ENCODE data around the gene CLDN4.
"Not testable (repeated sequence)": the region's sequence is repeated elsewhere in the genome, so short reads cannot be mapped to it uniquely, and the experiment has no call there.

CLDN4 gene

GRCh38 chr7:73844131-73844547, 13.3 kb downstream of the CLDN4 start:
- DNase-seq: no peak

GRCh38 chr7:73844848-73845460, 14.2 kb downstream of the CLDN4 start:
- DNase-seq: no peak

DNA sequence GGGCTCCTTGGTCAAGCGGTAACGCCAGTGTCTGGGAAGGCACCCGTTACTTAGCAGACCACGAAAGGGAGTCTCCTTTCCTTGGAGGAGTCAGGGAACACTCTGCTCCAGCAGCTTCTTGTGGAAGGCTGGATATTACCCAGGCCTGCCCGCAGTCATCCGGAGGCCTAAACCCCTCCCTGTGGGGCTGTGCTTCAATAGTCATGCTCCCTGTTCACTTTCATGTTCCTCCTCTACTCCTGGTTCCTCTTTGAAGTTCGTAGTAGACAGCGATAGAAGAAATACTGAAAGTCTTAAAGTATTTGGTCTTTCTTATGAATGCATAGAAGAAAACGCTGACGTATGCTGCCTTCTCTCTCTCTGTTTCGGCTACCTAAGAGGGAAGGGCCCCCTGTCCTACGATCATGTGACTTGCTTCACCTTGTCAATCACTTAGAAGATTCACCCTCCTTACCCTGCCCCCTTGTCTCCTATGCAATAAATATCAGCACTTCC, 15.0 kb downstream of the CLDN4 start:
- DNase-seq: not testable (repeated sequence)

DNA sequence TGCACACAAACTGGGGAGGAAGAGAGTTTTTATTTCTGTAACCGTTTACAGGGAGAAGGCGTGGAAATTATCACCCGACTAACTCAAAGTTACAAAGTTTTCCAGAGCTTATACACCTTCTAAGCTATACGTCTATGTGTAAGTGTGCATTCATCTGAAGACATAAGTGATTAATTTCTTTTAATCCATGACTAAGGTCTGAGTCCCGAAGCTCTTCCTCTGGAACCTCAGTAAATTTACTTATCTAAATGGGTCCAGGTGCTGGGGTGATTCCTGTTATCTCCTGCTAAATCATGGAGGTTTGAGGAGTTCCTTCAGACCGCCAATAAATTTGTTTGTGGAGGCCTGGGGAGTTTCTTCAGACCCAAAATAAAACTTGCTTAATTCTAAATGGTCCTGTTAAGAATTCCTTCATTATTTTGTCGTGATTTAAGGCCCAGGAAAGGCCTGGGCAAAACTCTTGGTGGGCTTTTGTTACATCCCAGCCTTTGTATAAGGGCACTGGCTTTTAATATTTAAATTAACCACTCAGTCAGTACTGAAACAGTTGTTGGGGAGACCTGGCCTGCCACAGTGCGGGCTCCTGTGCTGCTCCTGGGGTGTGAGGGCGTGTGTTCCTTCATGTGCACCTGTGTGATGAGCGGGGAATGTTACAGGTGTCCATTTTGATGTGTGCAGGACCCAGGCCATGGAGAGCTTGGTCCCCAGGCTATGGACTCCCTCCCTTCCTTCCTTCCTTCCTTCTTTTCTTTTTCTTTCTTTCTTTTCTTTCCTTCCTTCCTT, 17.3 kb downstream of the CLDN4 start:
- DNase-seq: no peak

DNA sequence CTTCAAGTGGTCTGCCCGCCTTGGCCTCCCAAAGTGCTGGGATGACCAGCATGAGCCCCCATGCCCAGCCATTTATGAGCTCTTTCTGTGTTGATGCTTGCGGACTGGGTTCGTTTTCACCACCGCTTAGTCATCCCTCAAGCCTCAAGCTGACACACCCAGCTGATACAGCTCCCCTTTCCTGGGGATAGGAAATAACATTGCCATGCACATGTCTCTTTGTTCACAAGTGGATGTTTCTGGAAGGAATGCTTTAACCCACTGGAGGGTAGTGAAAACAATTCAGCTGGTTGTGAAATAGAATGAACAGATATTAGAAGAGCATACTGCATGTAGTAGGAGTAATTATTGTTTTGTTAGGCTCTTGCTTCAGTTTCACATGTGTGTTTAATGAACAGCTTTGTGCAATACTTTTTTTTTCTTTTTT, 20.0 kb downstream of the CLDN4 start:
- DNase-seq: no peak

DNA sequence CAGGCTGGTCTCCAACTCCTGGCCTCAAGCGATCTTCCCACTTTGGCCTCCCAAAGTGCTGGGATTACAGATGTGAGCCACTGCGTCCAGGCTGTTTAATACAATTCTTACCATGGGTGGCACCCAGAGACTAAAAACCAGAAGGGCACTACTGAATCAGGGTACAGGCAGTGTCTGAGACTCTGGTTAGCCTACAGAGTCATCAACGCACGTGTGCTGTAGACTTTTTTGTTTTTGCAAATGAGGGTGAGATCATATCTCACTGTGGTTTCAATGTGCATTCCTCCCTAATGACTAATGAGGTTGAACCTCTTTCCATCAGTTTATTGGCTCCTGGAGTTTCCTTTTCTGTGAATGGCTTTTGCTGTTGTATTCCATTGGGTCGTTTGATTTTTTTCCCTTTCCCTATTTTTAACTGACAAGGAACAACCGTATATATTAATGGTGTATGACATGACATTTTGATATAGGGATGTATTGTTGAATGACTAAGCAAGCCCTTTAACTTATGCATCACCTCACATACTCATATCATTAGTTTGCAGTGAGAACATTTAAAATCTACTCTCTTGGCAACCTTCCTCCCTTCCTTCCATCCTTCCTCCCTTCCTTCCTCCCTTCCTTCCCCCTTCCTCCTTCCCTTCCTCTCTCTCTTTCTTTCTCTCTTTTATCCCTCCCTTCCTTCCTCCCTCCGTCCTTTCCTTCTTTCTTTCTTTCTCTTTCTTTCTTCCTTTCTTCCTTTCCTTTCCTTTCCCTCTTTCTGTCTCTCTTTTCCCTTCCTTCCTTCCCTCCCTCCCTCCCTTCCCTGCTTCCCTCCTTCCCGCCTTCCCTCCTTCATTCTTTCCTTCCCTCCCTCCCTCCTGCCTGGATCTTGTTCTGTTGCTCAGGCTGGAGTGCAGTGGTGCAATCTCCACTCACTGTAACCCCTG, 20.9 kb downstream of the CLDN4 start:
- DNase-seq: peak in 1 of 2 donors; percentile 29

GRCh38 chr7:73852500-73852899, 21.7 kb downstream of the CLDN4 start:
- DNase-seq: no peak

DNA sequence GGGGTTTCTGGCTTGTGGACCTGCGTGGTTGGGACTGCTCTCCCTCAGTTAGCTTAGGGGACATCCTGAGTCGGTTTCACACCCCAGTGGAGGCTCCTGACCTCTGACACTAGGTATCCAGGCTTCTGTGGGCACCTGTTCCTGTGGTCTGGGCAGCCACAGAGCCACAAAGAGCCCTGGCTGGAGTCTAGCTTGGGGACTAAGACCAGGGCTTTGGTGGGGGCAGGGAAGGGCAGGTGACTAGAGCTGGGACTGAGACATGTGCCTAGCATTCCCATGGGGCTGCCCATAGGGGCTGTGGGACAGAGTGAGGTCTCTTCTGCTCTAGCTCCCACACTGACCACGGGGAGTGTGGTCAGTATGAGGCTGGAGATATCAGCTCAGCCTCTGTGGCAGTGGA, 26.1 kb downstream of the CLDN4 start:
- no peak for DNase-seq

GRCh38 chr7:73858807-73859206, 28.0 kb downstream of the CLDN4 start:
- no peak for DNase-seq

GRCh38 chr7:73860859-73861258, 30.1 kb downstream of the CLDN4 start, which contains the start of gene TMEM270:
Gene TMEM270, plus strand, starts transcription at chr7:73861159. Its CDS starts 36 bp downstream, at chr7:73861195.
- no peak for DNase-seq

- no peak for DNase-seq
Measured at GRCh38 chr7:73861305-73861704, 30.5 kb downstream of the CLDN4 start.

- DNase-seq: no peak
Measured at GRCh38 chr7:73864981-73865711, 34.4 kb downstream of the CLDN4 start.

GRCh38 chr7:73865738-73866445, 35.1 kb downstream of the CLDN4 start:
- DNase-seq: no peak

DNA sequence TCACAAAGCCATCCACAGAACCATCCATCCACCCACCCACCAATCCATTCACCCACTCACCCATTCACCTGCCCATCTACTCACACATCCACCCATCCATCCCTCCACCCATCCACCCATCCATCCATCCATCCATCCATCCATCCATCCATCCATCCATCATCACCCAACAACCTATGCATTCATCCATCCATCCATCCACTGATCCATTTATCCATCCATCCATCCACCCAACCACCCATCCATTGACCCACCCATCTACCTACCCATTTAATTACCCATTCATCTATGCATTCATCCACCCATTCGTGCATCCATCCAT, 35.6 kb downstream of the CLDN4 start:
- no peak for DNase-seq

GRCh38 chr7:73869011-73869798, 38.4 kb downstream of the CLDN4 start:
- no peak for DNase-seq

GRCh38 chr7:73870041-73870492, 39.3 kb downstream of the CLDN4 start:
- DNase-seq: no peak

DNA sequence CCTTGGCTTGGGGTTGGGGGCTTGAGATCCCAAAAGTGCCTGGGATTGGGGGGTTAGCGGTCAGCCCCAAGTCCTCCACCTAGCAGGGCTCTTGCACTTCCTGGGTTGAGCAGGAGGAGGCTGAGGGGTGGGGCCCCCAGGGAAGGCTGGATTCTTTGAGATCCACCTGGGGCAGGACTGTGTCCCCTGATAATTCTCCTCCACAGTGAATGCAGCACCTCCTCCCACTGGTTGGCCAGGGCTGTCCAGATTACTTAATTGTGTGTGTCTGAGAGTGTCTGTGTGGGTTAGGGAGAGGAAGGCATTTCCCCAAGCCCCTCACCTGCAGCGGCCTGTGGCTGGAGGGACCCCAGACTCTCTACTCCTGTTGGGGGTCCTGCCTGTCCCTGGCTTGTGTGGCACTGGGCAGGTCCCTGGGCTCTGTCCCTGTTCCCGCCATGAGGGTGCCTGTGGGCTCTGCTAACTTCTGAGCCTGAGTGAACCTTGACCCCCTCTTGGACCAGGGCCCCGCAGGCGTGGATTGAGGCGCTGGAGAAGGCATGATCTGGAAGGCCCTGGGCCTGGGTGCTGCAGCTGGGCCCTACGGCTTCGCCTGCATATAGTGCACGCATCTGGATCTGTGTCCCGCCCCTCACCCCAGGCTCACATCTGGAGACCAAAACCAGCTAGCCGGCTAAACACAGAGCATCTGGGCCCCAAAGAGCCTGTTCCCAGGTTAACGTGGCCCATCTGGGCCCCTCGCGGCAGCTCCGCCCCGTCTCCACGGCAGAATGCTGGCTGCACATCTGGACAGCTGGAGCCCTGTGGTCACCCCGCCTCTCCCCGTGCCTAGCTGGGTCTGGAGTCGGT, 40.6 kb downstream of the CLDN4 start:
- no peak for DNase-seq

GRCh38 chr7:73872056-73872908, 41.5 kb downstream of the CLDN4 start:
- no peak for DNase-seq

DNA sequence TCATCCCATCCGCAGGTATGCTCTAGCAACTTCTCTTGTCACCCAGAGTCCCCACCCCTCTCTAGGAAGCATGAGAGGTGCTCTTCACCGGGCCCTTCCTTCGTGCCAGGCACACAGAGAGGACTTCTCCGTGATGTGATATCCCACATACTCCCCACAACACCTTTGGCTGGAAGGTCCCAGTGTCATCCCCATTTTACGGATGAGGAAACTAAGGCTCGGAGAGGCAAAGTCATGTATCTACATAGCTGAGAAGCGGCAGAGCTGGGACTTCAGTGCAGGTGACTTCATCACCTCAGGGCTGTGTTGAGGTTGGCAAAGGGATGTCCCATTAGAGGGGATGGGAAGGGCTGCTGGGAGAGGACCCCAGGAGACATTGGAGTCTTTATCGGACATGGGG, 45.6 kb downstream of the CLDN4 start:
- no peak for DNase-seq

Data from stimulated activated CD4-positive, alpha-beta T cell treated with anti-CD3 and anti-CD28 coated beads, Interleukin-2, amount 100 ng/mL, for 48 hours (primary cell).